Neutrophil (primary cell): Measurements from ENCODE around the gene IKZF3.

ENCODE experiments used
- H3K27ac ChIP-seq: fragments of 200-600 bp; sonication (generic); 2 replicates; pipeline ENCODE4 v1.5.1; 2016; ENCODE audit warnings: mild to moderate bottlenecking, moderate library complexity
- H3K27me3 ChIP-seq: fragments of 200-600 bp; sonication (generic); 2 replicates; pipeline ENCODE4 v1.6.0; 2016; ENCODE audit warnings: mild to moderate bottlenecking
- H3K36me3 ChIP-seq: fragments of 200-600 bp; sonication (generic); 2 replicates; pipeline ENCODE4 v1.5.1; 2017
- H3K4me1 ChIP-seq, 2 experiments: fragments of 200-600 bp in 1 of 2; sonication (generic) in 1 of 2; 1 replicate in 1 of 2; 2 replicates in 1 of 2; pipeline versions ENCODE4 v1.5.1 to v1.6.1; 2013 to 2016; ENCODE audit warnings: low read depth in 1 of 2, low read length in 1 of 2, mild to moderate bottlenecking in 1 of 2, moderate library complexity in 1 of 2; ENCODE audit not compliant: control insufficient read depth in 1 of 2, insufficient read depth in 1 of 2
- H3K4me3 ChIP-seq, 2 experiments: fragments of 200-600 bp in 1 of 2; sonication (generic) in 1 of 2; 1 replicate in 1 of 2; 2 replicates in 1 of 2; pipeline ENCODE4 v1.5.1; 2013 to 2016; ENCODE audit warnings: low read depth in 1 of 2, low read length in 1 of 2, mild to moderate bottlenecking in 1 of 2, moderate library complexity in 1 of 2
- H3K9me3 ChIP-seq: fragments of 200-600 bp; sonication (generic); 2 replicates; pipeline ENCODE4 v1.5.1; 2016
- CTCF ChIP-seq: fragments of 200-600 bp; sonication (generic); IDR thresholded peaks from 2 replicates; pipeline ENCODE4 v1.5.1; 2016; ENCODE audit warnings: antibody characterized with exemption

Gene IKZF3

GRCh38 chr17:39808409-39808997, 55.6 kb downstream of the IKZF3 start:
- H3K27me3 ChIP-seq, result peaks cover 95% of the 10 kb centered on the region
- H3K4me3 ChIP-seq, result no peak overlapping the region
- TF ChIP-seq CTCF, result no peak
- H3K4me1 ChIP-seq, result no peaks in the 10 kb centered on the region
- no peaks in the 10 kb centered on the region for H3K9me3 ChIP-seq
- no peak overlapping the region for H3K27ac ChIP-seq
- H3K36me3 ChIP-seq, result no peaks in the 10 kb centered on the region

GRCh38 chr17:39804839-39805238, 59.3 kb downstream of the IKZF3 start:
- Histone ChIP-seq H3K36me3 (no peaks in the 10 kb centered on the region), H3K4me1 (no peaks in the 10 kb centered on the region), H3K27me3 (peaks cover 84% of the 10 kb centered on the region), H3K9me3 (no peaks in the 10 kb centered on the region), H3K4me3 (no peak overlapping the region), H3K27ac (no peak overlapping the region)
- TF ChIP-seq CTCF, result no peak

GRCh38 chr17:39801055-39801454, 63.1 kb downstream of the IKZF3 start:
- no peaks in the 10 kb centered on the region for H3K36me3 ChIP-seq
- no peaks in the 10 kb centered on the region for H3K9me3 ChIP-seq
- H3K4me3 ChIP-seq, result no peak overlapping the region
- no peak for TF ChIP-seq CTCF
- H3K27me3 ChIP-seq, result peaks cover 71% of the 10 kb centered on the region
- H3K27ac ChIP-seq, result no peak overlapping the region
- no peaks in the 10 kb centered on the region for H3K4me1 ChIP-seq

GRCh38 chr17:39800540-39800939, 63.6 kb downstream of the IKZF3 start:
- Histone ChIP-seq H3K4me1 (no peaks in the 10 kb centered on the region), H3K4me3 (no peak overlapping the region), H3K27ac (no peak overlapping the region), H3K9me3 (no peaks in the 10 kb centered on the region), H3K36me3 (no peaks in the 10 kb centered on the region), H3K27me3 (peaks cover 66% of the 10 kb centered on the region)
- no peak for TF ChIP-seq CTCF

GRCh38 chr17:39799395-39799794, 64.7 kb downstream of the IKZF3 start:
- Histone ChIP-seq H3K36me3 (no peaks in the 10 kb centered on the region), H3K27ac (no peak overlapping the region), H3K4me1 (no peaks in the 10 kb centered on the region), H3K27me3 (peaks cover 65% of the 10 kb centered on the region), H3K4me3 (no peak overlapping the region), H3K9me3 (no peaks in the 10 kb centered on the region)
- no peak for TF ChIP-seq CTCF
